Measurements from ENCODE around the gene MCC.
A peak's percentile ranks its signal among the peaks of the same experiment; 100 is the strongest.

The MCC gene

GRCh38 chr5:112986224-112986623 lies 502.0 kb downstream of the MCC start:
- DNase-seq (ENCODE audit: low read depth in 2 of 2) = no peak

- no peak for DNase-seq (ENCODE audit: low read depth in 2 of 2)
Observed at GRCh38 chr5:112983363-112983762, 504.9 kb downstream of the MCC start.

GRCh38 chr5:112979723-112980122 lies 508.5 kb downstream of the MCC start:
- no peak for DNase-seq (ENCODE audit: low read depth in 2 of 2)

GRCh38 chr5:112978836-112979235 lies 509.4 kb downstream of the MCC start:
- no peak for DNase-seq (ENCODE audit: low read depth in 2 of 2)

- no peak for DNase-seq (ENCODE audit: low read depth in 2 of 2)
Observed at GRCh38 chr5:112977440-112977861, 510.8 kb downstream of the MCC start.

- DNase-seq (ENCODE audit: low read depth in 2 of 2) = peak; percentile 99
Observed at GRCh38 chr5:112976432-112977309, 511.6 kb downstream of the MCC start, which contains the start of gene DCP2. TSS of gene DCP2 (plus strand) at chr5:112976798. CDS start at chr5:112976934, 136 bp downstream.

- DNase-seq (ENCODE audit: low read depth in 2 of 2) = no peak
Observed at GRCh38 chr5:112975721-112976431, 512.4 kb downstream of the MCC start.

GRCh38 chr5:112974901-112975300 lies 513.4 kb downstream of the MCC start:
- no peak for DNase-seq (ENCODE audit: low read depth in 2 of 2)

- DNase-seq (ENCODE audit: low read depth in 2 of 2) = no peak
Observed at GRCh38 chr5:112973904-112974303, 514.3 kb downstream of the MCC start.

GRCh38 chr5:112973036-112973435 lies 515.2 kb downstream of the MCC start:
- no peak for DNase-seq (ENCODE audit: low read depth in 2 of 2)

Data from fibroblast of skin of left quadriceps (primary cell).